Liver (tissue), 9 donors: Measurements from ENCODE around the gene SMYD3. TPM values are rescaled to one million over a fixed set of nuclear protein-coding genes. Genes with fewer than 3 reads are reported as not detected.

Experiments used
- DNase-seq: peaks from one replicate; pipeline ENCODE4 v3.0.0-alpha.2; 2017; ENCODE audit warnings: low spot score
- H3K27ac ChIP-seq, 2 donors: one replicate each; pipeline ENCODE4 v1.7.0; 2013; ENCODE audit warnings: inconsistent platforms in 2 of 2, low read length in 2 of 2, control low read depth in 1 of 2, low read depth in 1 of 2, mild to moderate bottlenecking in 1 of 2
- H3K27me3 ChIP-seq, 4 donors: one replicate each; pipeline versions ENCODE4 v1.6.1 to v1.7.0; 2013; ENCODE audit warnings: low read length in 3 of 4, inconsistent platforms in 1 of 4, mild to moderate bottlenecking in 1 of 4, moderate library complexity in 1 of 4; ENCODE audit not compliant: control insufficient read depth in 4 of 4, insufficient read depth in 4 of 4
- H3K36me3 ChIP-seq, 4 donors: one replicate each; pipeline versions ENCODE4 v1.6.1 to v1.7.0; 2013; ENCODE audit warnings: low read length in 3 of 4, mild to moderate bottlenecking in 3 of 4, low read depth in 1 of 4, moderate library complexity in 1 of 4; ENCODE audit not compliant: control insufficient read depth in 4 of 4, insufficient read depth in 3 of 4
- H3K4me1 ChIP-seq, 4 donors: one replicate each; pipeline versions ENCODE4 v1.6.1 to v1.7.0; 2013; ENCODE audit warnings: low read length in 3 of 4, mild to moderate bottlenecking in 3 of 4, moderate library complexity in 1 of 4; ENCODE audit not compliant: control insufficient read depth in 4 of 4, insufficient read depth in 4 of 4
- H3K4me3 ChIP-seq, 3 donors: one replicate each; pipeline versions ENCODE4 v1.6.1 to v1.7.0; 2013; ENCODE audit warnings: low read length in 3 of 3, control low read depth in 1 of 3, low read depth in 1 of 3, mild to moderate bottlenecking in 1 of 3
- H3K9ac ChIP-seq, 2 donors: one replicate each; pipeline ENCODE4 v1.7.0; 2013; ENCODE audit warnings: low read length in 2 of 2, mild to moderate bottlenecking in 2 of 2, moderate library complexity in 2 of 2, control low read depth in 1 of 2, low read depth in 1 of 2
- H3K9me3 ChIP-seq, 4 donors: one replicate each; pipeline versions ENCODE4 v1.6.1 to v1.7.0; 2013; ENCODE audit warnings: low read length in 3 of 4; ENCODE audit not compliant: control insufficient read depth in 4 of 4
- ATF3 ChIP-seq: IDR thresholded peaks from 2 replicates; pipeline ENCODE4 v1.6.1; 2016; ENCODE audit warnings: antibody characterized with exemption
- CTCF ChIP-seq: fragments of 150-350 bp; IDR thresholded peaks from 2 replicates; pipeline ENCODE4 v1.5.1; 2017; ENCODE audit warnings: improper control_type of control experiment, low read depth, low read length; ENCODE audit not compliant: missing input control
- EGR1 ChIP-seq, 2 donors: IDR thresholded peaks; 2 replicates each; pipeline ENCODE4 v1.6.1; 2016 to 2018; ENCODE audit warnings: antibody characterized with exemption in 2 of 2, low read depth in 2 of 2
- FOXA1 ChIP-seq: IDR thresholded peaks from 2 replicates; pipeline ENCODE4 v1.6.1; 2016; ENCODE audit warnings: antibody characterized with exemption
- FOXA2 ChIP-seq: IDR thresholded peaks from 2 replicates; pipeline ENCODE4 v1.6.1; 2016; ENCODE audit warnings: antibody characterized with exemption
- GABPA ChIP-seq, 2 donors: IDR thresholded peaks in 1 of 2; conservative IDR thresholded peaks in 1 of 2; 2 replicates each; pipeline ENCODE4 v1.6.1; 2016; ENCODE audit warnings: antibody characterized with exemption in 2 of 2, mild to moderate bottlenecking in 1 of 2, moderate library complexity in 1 of 2
- HNF4A ChIP-seq, 2 donors: conservative IDR thresholded peaks; 2 replicates each; pipeline ENCODE4 v1.6.1; 2016; ENCODE audit warnings: antibody characterized with exemption in 2 of 2, mild to moderate bottlenecking in 2 of 2
- HNF4G ChIP-seq: IDR thresholded peaks from 2 replicates; pipeline ENCODE4 v1.6.1; 2016; ENCODE audit warnings: antibody characterized with exemption
- JUND ChIP-seq, 2 donors: IDR thresholded peaks; 2 replicates each; pipeline ENCODE4 v1.6.1; 2016; ENCODE audit warnings: antibody characterized with exemption in 2 of 2
- MAX ChIP-seq: IDR thresholded peaks from 2 replicates; pipeline ENCODE4 v1.6.1; 2016; ENCODE audit warnings: antibody characterized with exemption
- NR2F2 ChIP-seq: IDR thresholded peaks from 2 replicates; pipeline ENCODE4 v1.6.1; 2016; ENCODE audit warnings: antibody characterized with exemption
- RAD21 ChIP-seq, 2 donors: IDR thresholded peaks; 2 replicates each; pipeline ENCODE4 v1.6.1; 2016; ENCODE audit warnings: antibody characterized with exemption in 2 of 2, mild to moderate bottlenecking in 2 of 2
- REST ChIP-seq: IDR thresholded peaks from 2 replicates; pipeline ENCODE4 v1.6.1; 2016; ENCODE audit warnings: antibody characterized with exemption, mild to moderate bottlenecking
- RXRA ChIP-seq, 2 donors: IDR thresholded peaks; 2 replicates each; pipeline ENCODE4 v1.6.1; 2017 to 2018; ENCODE audit warnings: antibody characterized with exemption in 2 of 2, mild to moderate bottlenecking in 1 of 2
- SP1 ChIP-seq: IDR thresholded peaks from 2 replicates; pipeline ENCODE4 v1.6.1; 2018; ENCODE audit warnings: antibody characterized with exemption, mild to moderate bottlenecking
- TAF1 ChIP-seq: conservative IDR thresholded peaks from 2 replicates; pipeline ENCODE4 v1.6.1; 2016; ENCODE audit warnings: antibody characterized with exemption, mild to moderate bottlenecking
- YY1 ChIP-seq: IDR thresholded peaks from 2 replicates; pipeline ENCODE4 v1.6.1; 2016; ENCODE audit warnings: antibody characterized with exemption, mild to moderate bottlenecking
- ZBTB33 ChIP-seq: IDR thresholded peaks from 2 replicates; pipeline ENCODE4 v1.6.1; 2016; ENCODE audit warnings: antibody characterized with exemption
- WGBS: extraction: QIAGEN DNeasy Blood & Tissue Kit; methylation state at CpG from one replicate; pipeline ENCODE4 v1.1.7; 2013; 5-methylcytosine and 5-hydroxymethylcytosine counted together
- polyA plus RNA-seq, 2 donors: library from polyadenylated mRNA; stranded (reverse) in 1 of 2; unstranded in 1 of 2; fragments of 200-250 nt in 1 of 2; fragments of >200 nt in 1 of 2; fragmentation: Nextera tagmentation in 1 of 2; extraction: Ambion mirVana in 1 of 2; gene quantifications; one replicate each; pipeline versions ENCODE4 v1.2.1 to v1.2.3, GENCODE V29; 2013 to 2015
- total RNA-seq, 2 donors: library from RNA; depleted of rRNA; stranded (reverse); fragments of >200 nt; gene quantifications; one replicate each; pipeline ENCODE4 v1.2.3, GENCODE V29; 2014
- donor health status: healthy.
- donor health status: healthy.
- donor health status: healthy.
- donor health status: healthy.
- donor health status: healthy.

Gene SMYD3
- total and polyA plus RNA-seq, 4 donors, result 3.1 to 9.1 (median 8.0) TPM

- H3K4me1 ChIP-seq, result no peaks in the 10 kb centered on the region
- no peaks in the 10 kb centered on the region for H3K36me3 ChIP-seq
- no peak overlapping the region for H3K27ac ChIP-seq
- WGBS, result 57% methylated on average over 3 of the region's 3 CpGs
- no peak overlapping the region for H3K4me3 ChIP-seq
- no peak for TF ChIP-seq SP1
- no peak for TF ChIP-seq ZBTB33
- no peak for TF ChIP-seq ATF3
- no peak for TF ChIP-seq FOXA1
- no peak for TF ChIP-seq CTCF
- TF ChIP-seq TAF1, result no peak
- TF ChIP-seq HNF4A (conservative IDR thresholded peaks at IDR 0.05), result no peak
- TF ChIP-seq GABPA (IDR thresholded peaks at IDR 0.05 in 1 of 2, conservative IDR thresholded peaks at IDR 0.05 in 1 of 2), result no peak
- no peak for TF ChIP-seq JUND (IDR thresholded peaks at IDR 0.05)
- no peak for TF ChIP-seq RAD21 (IDR thresholded peaks at IDR 0.05)
- DNase-seq, result no peak
- H3K27me3 ChIP-seq, result no peaks in the 10 kb centered on the region
- H3K9ac ChIP-seq, result no peak overlapping the region
- peaks cover 0 to 4% (median 0%) of the 10 kb centered on the region in 4 donors for H3K9me3 ChIP-seq
These were observed 113.0 kb downstream of the SMYD3 start for GRCh38 chr1:246394121-246394520.

- Histone ChIP-seq H3K9ac (no peak overlapping the region), H3K9me3 (peaks cover 0 to 4% (median 0%) of the 10 kb centered on the region in 4 donors), H3K36me3 (no peaks in the 10 kb centered on the region), H3K4me1 (no peaks in the 10 kb centered on the region), H3K27me3 (no peaks in the 10 kb centered on the region), H3K27ac (no peak overlapping the region), H3K4me3 (no peak overlapping the region)
- WGBS, result 95% methylated on average over 5 of the region's 5 CpGs
- DNase-seq, result no peak
- TF ChIP-seq CTCF, result no peak
- no peak for TF ChIP-seq RXRA (IDR thresholded peaks at IDR 0.05)
- no peak for TF ChIP-seq ZBTB33
- TF ChIP-seq ATF3, result no peak
- no peak for TF ChIP-seq MAX
- no peak for TF ChIP-seq FOXA2
- no peak for TF ChIP-seq YY1
- no peak for TF ChIP-seq TAF1
- TF ChIP-seq SP1, result no peak
- no peak for TF ChIP-seq EGR1 (IDR thresholded peaks at IDR 0.05; ENCODE audit: low read depth in 2 of 2)
- no peak for TF ChIP-seq REST
- no peak for TF ChIP-seq RAD21 (IDR thresholded peaks at IDR 0.05)
- no peak for TF ChIP-seq NR2F2
- no peak for TF ChIP-seq HNF4A (conservative IDR thresholded peaks at IDR 0.05)
- no peak for TF ChIP-seq FOXA1
- TF ChIP-seq JUND (IDR thresholded peaks at IDR 0.05), result no peak
- no peak for TF ChIP-seq HNF4G
- no peak for TF ChIP-seq GABPA (IDR thresholded peaks at IDR 0.05 in 1 of 2, conservative IDR thresholded peaks at IDR 0.05 in 1 of 2)
These were observed 116.2 kb downstream of the SMYD3 start for GRCh38 chr1:246390855-246391254.
